ENCODE data around the gene SLC6A9.

The SLC6A9 gene

DNA sequence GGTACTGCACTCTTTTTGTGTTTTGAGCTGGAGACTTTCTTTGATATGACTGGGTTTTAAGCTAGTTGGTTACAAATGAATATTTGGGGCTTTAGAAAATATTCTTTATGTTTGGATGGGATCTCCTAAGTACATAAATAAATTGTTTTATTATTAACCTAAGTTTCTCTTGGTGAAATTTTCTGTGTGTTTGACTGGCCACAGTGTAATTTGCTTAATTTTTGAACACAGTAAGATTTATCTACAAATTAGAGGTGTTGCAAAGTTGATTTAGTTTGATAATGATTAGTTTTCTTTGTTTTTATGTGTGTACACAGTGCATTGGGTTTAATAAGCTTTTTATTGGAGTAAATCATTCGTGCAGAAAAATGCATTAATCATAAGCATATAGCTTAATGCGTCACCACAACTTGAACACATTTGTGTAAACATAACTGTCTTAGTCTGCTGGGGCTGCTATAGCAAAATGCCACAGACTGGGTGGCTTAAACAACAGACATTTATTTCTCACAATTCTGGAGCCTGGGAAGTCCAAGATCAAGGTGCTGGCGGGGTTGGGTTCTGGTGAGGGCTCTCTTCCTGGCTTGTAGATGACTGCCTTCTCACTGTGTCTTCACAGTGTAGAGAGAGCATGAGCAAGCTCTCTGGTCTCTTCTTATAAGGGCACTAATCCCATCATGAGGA is 17.4 kb upstream of the SLC6A9 start:
- no peak for DNase-seq (ENCODE audit: low spot score)
- TF ChIP-seq, protein P1, sequence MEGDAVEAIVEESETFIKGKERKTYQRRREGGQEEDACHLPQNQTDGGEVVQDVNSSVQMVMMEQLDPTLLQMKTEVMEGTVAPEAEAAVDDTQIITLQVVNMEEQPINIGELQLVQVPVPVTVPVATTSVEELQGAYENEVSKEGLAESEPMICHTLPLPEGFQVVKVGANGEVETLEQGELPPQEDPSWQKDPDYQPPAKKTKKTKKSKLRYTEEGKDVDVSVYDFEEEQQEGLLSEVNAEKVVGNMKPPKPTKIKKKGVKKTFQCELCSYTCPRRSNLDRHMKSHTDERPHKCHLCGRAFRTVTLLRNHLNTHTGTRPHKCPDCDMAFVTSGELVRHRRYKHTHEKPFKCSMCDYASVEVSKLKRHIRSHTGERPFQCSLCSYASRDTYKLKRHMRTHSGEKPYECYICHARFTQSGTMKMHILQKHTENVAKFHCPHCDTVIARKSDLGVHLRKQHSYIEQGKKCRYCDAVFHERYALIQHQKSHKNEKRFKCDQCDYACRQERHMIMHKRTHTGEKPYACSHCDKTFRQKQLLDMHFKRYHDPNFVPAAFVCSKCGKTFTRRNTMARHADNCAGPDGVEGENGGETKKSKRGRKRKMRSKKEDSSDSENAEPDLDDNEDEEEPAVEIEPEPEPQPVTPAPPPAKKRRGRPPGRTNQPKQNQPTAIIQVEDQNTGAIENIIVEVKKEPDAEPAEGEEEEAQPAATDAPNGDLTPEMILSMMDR (IDR thresholded peaks at IDR 0.05; ENCODE audit: extremely low read depth, missing control alignments): no peak

DNA sequence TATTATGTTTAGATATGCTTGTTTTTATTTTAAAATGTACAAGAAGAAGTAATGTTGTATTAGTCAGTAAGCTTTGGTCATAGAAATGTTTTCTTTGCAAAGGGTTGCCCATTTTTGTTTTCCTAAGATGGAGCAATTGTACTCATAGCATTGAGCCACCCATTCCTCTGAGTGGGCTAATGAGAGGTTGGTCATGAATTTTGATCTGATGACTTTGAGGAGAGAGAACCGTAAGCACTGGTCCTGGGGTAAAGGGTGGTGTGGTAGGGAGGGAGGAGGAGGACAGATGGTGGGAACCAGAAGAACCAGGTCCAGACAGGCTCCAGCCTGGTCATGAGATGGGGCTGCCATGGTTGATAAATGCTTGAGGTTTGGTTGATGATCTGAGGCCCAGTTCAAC is 15.9 kb upstream of the SLC6A9 start:
- TF ChIP-seq, protein P1 (IDR thresholded peaks at IDR 0.05; ENCODE audit: extremely low read depth, missing control alignments): no peak

DNA sequence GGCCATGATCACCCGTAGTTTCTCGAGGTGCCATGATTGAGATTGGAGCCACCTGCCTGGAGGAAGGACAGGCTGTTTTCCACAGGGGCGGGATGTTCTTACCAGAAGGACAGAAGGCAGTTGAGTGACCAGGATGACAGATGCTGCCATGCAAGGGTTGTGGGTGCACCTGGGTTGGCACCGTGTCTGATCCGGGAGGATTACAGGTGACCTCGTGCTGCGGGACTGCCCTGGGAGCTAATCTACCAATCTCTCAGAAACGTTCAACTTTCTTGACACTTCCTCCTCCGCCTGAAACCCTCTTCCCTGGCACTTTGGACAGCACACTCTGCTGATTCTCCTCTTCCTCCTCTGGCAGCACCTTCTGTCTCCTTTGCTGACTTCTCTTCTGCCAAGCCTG is 13.8 kb upstream of the SLC6A9 start:
- TF ChIP-seq, protein P1 (IDR thresholded peaks at IDR 0.05; ENCODE audit: extremely low read depth, missing control alignments): no peak
- DNase-seq (ENCODE audit: low spot score): no peak

More for the DNA sequence above, 15.9 kb upstream of the SLC6A9 start:
- no peak for DNase-seq (ENCODE audit: low spot score)

DNA sequence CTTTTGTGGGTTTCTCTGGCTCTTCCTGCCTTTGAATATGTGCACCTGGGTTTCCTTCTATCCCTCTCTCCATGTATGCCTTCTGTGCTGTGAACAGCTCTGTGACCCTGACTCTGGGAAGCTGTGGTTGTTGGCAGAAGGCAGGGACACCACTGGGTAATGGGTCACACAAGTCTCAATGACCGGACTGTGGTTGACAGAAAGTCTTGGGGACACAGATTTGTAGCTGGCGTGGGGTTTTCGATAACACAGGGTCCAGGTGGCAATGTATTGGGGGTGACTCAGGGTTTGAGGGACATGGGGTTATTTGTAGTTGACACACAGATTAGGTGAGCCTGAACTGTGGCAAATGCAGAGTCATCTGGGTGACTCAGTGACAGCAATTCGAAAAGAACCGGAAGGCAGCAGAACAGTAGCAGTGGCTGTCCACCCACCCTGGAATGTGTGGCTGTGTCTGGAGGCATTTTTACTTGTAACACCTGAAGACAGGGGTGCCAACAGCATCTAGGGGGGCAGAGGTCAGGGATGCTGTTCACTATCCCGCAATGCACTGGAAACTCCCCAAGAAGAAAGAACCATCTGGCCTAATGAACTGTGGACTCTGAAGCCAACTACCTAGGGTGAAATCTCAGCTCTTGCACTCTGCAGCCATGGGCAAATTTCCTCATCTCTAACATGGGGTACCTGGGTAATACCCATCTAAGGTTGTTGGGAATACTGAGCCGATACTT is 13.0 kb upstream of the SLC6A9 start:
- TF ChIP-seq, protein P1 (IDR thresholded peaks at IDR 0.05; ENCODE audit: extremely low read depth, missing control alignments): no peak
- no peak for DNase-seq (ENCODE audit: low spot score)

DNA sequence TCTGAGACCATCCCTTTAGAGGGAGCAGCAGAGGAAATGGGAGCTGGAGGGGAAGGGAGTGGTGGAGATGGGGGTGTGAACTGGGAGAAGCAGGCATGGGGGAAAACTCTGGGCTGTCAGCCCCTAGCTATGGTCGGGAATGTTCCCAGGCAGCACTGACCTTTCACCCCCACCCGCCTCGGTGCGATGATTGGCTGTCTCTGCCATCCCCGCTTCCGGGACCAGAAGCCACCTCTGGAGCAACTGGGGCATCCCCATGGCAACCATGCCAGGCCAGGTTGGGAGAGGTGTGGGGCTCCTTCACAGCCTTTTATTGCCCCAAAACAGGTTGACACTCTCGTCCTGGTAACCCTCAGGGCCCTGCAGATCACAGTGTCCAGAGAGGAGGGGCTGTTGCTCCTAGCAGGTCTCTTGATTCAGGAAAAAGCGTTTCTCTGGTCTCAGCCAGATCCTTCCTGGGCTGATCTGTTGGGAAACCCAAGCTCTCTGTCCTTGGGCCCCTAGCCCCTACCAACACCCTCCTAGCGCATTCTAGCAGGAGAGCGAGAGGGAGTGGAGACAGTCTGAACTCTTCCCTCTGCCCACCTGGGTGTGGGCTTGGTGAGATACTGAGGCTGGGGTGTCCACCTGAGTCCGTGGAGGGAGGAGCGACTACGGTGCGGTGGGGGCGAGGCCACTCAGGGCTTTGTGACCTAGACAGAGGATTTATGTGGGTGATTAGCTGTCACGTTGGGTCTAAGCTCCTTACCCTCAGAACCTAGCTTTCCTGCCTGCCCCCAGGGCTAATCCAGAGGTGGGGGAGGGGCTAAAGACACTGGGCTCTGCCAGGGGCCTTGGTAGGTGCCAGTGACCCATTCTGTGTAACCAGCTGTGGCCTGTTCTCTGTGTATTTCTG is 12.2 kb upstream of the SLC6A9 start:
- DNase-seq (ENCODE audit: low spot score): no peak
- TF ChIP-seq, protein P1 (IDR thresholded peaks at IDR 0.05; ENCODE audit: extremely low read depth, missing control alignments): no peak

DNA sequence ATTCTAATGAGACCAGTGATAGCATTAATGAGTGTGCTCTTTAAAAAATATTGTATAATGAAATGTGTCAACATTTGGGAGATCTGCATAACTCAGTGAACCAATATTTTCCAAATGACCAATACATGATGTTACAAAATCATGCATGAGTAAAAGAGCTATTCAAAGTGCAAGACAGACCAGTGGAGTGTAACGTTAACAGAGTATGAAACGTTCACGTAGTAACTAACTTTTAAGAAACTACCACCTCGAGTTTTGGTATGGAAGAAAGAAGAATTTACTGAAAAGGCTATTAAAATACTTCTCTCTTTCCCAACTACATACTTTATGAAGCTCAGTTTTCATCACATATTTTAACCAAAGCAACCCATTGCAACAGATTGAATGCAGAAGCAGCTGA is 9.6 kb upstream of the SLC6A9 start:
- DNase-seq (ENCODE audit: low spot score): no peak
- TF ChIP-seq, protein P1 (IDR thresholded peaks at IDR 0.05; ENCODE audit: extremely low read depth, missing control alignments): no peak

Measured in GM20000 (cell line).